AG04450 (cell line): Measurements from ENCODE around the gene ARNT2. TPM values are rescaled to one million over a fixed set of nuclear protein-coding genes. Genes with fewer than 3 reads are reported as not detected.

Source experiments
- CTCF ChIA-PET: fragments of 300-600, 350-600 bp; formaldehyde crosslinking; extraction: SDS; loops from one replicate; lab custom pipeline; 2022; ENCODE audit warnings: antibody characterized with exemption, inconsistent platforms; lab: Charles Lee
- POLR2A ChIA-PET: fragments of 350-600 bp; formaldehyde crosslinking; extraction: SDS; loops from one replicate; lab custom pipeline; 2021; ENCODE audit warnings: antibody characterized with exemption, inconsistent platforms; lab: Yijun Ruan, JAX
- DNase-seq: peaks from one replicate; pipeline ENCODE4 v3.0.0-alpha.2; 2011; ENCODE audit warnings: low read depth, low spot score
- H3K27ac ChIP-seq: one replicate; pipeline ENCODE4 v1.5.1; 2012; ENCODE audit warnings: low read depth, low read length, control low read depth
- H3K27me3 ChIP-seq: one replicate; pipeline ENCODE4 v1.6.0; 2012; ENCODE audit warnings: low read length; ENCODE audit not compliant: control insufficient read depth, insufficient read depth
- H3K4me3 ChIP-seq: 2 replicates; pipeline ENCODE4 v1.5.1; 2011; ENCODE audit warnings: mild to moderate bottlenecking, low read depth, low read length, control low read depth
- H3K9me3 ChIP-seq: 2 replicates; pipeline ENCODE4 v1.5.1; 2012; ENCODE audit warnings: low read length; ENCODE audit not compliant: control insufficient read depth, insufficient read depth
- CTCF ChIP-seq: IDR thresholded peaks from 2 replicates; pipeline ENCODE4 v1.5.1; 2011; ENCODE audit warnings: low read depth, low read length, control low read depth, inconsistent platforms
- polyA plus RNA-seq: library from polyadenylated mRNA; depleted of rRNA; stranded (reverse); fragments of >200 nt; gene quantifications from 2 replicates; pipeline ENCODE4 v1.2.3, GENCODE V29; 2011

ARNT2 gene
- polyA plus RNA-seq, 1 experiment: 36.8 TPM

- no peaks in the 10 kb centered on the region for H3K9me3 ChIP-seq
- POLR2A ChIA-PET: no interaction called here
- H3K27me3 ChIP-seq: no peaks in the 10 kb centered on the region
- no peak overlapping the region for H3K4me3 ChIP-seq
- no peak for DNase-seq
- CTCF ChIA-PET: interaction anchor here (0.6 kb wide), 1 partner anchor 190 kb away, joined by 3 read pairs; no protein-coding TSS in a partner anchor
- H3K27ac ChIP-seq: no peak overlapping the region
- no peak for TF ChIP-seq CTCF
Measured at GRCh38 chr15:80608688-80609087, 204.5 kb downstream of the ARNT2 start.

DNA sequence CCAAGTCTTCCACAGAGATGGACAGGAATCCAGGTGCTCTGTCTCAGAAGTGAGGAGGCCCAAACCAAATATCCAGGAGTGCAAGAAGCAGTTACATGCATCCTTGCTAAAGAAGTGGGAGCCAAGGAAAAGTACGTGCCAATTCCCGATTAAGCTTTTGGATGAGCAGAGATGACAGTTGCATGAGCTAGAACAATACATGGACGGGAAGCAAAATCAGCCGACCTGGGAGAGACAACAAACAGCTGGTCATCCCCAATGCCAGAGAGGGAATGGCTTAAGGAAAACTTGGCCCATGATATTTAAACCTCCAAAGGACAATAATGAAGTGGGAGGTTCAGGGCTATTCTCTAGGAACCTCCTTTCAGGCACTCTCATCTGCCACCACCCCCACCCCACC is 204.9 kb downstream of the ARNT2 start:
- CTCF ChIA-PET: no interaction called here
- no peak overlapping the region for H3K4me3 ChIP-seq
- H3K27me3 ChIP-seq: no peaks in the 10 kb centered on the region
- POLR2A ChIA-PET: no interaction called here
- no peak for DNase-seq
- H3K9me3 ChIP-seq: no peaks in the 10 kb centered on the region
- no peak for TF ChIP-seq CTCF
- no peak overlapping the region for H3K27ac ChIP-seq

GRCh38 chr15:80609512-80609946 is 205.3 kb downstream of the ARNT2 start:
- ChIA-PET POLR2A (interaction anchor here (0.6 kb wide), 1 partner anchor 117 kb away, joined by 3 read pairs; no protein-coding TSS in a partner anchor), CTCF (no interaction called here)
- Histone ChIP-seq H3K9me3 (no peaks in the 10 kb centered on the region), H3K27ac (no peak overlapping the region), H3K27me3 (no peaks in the 10 kb centered on the region), H3K4me3 (no peak overlapping the region)
- no peak for DNase-seq
- TF ChIP-seq CTCF: no peak

DNA sequence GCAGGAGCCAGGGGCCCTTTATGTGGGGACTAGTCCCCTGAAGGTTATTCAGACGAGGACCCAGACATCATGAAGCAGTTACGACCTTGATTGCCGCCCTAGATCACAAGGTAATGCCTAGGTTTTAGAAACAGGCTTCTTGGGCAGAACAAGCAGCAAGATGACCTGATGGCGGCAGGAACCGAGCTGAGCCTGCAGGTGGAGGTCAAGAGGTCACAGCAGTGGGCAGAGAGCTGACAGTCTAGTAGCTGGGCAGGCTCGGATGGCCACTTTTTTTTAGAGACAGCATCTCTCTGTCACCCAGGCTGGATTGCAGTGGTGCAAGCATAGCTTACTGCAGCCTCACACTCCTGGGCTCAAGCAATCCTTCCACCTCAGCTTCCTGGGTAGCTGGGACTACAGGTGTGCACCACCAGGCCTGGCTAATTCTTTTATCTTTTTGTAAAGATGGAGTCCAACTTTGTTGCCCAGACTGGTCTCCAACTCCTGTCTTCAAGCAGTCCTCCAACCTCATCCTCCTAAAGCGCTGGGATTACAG is 207.4 kb downstream of the ARNT2 start:
- no peak for TF ChIP-seq CTCF
- ChIA-PET POLR2A (interaction anchor here (0.9 kb wide), 1 partner anchor 168 kb away, joined by 3 read pairs; no protein-coding TSS in a partner anchor), CTCF (no interaction called here)
- no peak for DNase-seq
- Histone ChIP-seq H3K27me3 (no peaks in the 10 kb centered on the region), H3K9me3 (no peaks in the 10 kb centered on the region; the same call in 1 of the 2 replicates), H3K4me3 (no peak overlapping the region), H3K27ac (no peak overlapping the region)

- H3K27ac ChIP-seq: no peak overlapping the region
- TF ChIP-seq CTCF: no peak
- no peaks in the 10 kb centered on the region for H3K27me3 ChIP-seq
- ChIA-PET POLR2A (interaction anchor here (0.9 kb wide), 1 partner anchor 168 kb away, joined by 3 read pairs; no protein-coding TSS in a partner anchor), CTCF (no interaction called here)
- H3K4me3 ChIP-seq: no peak overlapping the region
- H3K9me3 ChIP-seq: no peaks in the 10 kb centered on the region; the same call in 1 of the 2 replicates
- DNase-seq: no peak
Measured at GRCh38 chr15:80612118-80612823, 208.1 kb downstream of the ARNT2 start.
